Heart left ventricle (tissue), 16 donors: ENCODE results near the gene CPM. TPM values are rescaled to one million over a fixed set of nuclear protein-coding genes. Genes with fewer than 3 reads are reported as not detected.
A peak's percentile ranks its signal among the peaks of the same experiment; 100 is the strongest.

Source experiments
- ATAC-seq, 4 donors: fragments of 200-7000 bp; cut with Tn5 transposase; one replicate each; pipeline ENCODE4 v1.9.1; 2020 to 2022; ENCODE audit warnings: moderate library complexity in 4 of 4, mild to moderate bottlenecking in 3 of 4, moderate number of reproducible peaks in 1 of 4
- DNase-seq, 5 donors: peaks; one replicate each; pipeline ENCODE4 v3.0.0-alpha.2; 2020
- H3K27ac ChIP-seq, 12 donors: fragments of 200-600 bp; sonication (generic) in 4 of 12; one replicate each; pipeline versions ENCODE4 v1.5.0 to v1.8.0; 2016 to 2022; ENCODE audit warnings: mild to moderate bottlenecking in 2 of 12
- H3K27me3 ChIP-seq, 9 donors: fragments of 200-600 bp; sonication (generic) in 2 of 9; one replicate each; pipeline versions ENCODE4 v1.5.1 to v1.8.0; 2016 to 2022; ENCODE audit warnings: mild to moderate bottlenecking in 3 of 9
- H3K36me3 ChIP-seq, 9 donors: fragments of 200-600 bp; sonication (generic) in 2 of 9; one replicate each; pipeline versions ENCODE4 v1.5.0 to v1.8.0; 2018 to 2022; ENCODE audit warnings: mild to moderate bottlenecking in 2 of 9
- H3K4me1 ChIP-seq, 12 donors: fragments of 200-600 bp; sonication (generic) in 4 of 12; one replicate each; pipeline versions ENCODE4 v1.5.0 to v1.8.0; 2016 to 2022; ENCODE audit warnings: mild to moderate bottlenecking in 3 of 12
- H3K4me3 ChIP-seq, 12 donors: fragments of 200-600 bp; sonication (generic) in 4 of 12; one replicate each; pipeline versions ENCODE4 v1.5.0 to v1.8.0; 2017 to 2022; ENCODE audit warnings: mild to moderate bottlenecking in 9 of 12, moderate library complexity in 4 of 12
- H3K9me3 ChIP-seq, 12 donors: fragments of 200-600 bp; sonication (generic) in 4 of 12; one replicate each; pipeline versions ENCODE4 v1.5.0 to v1.8.0; 2016 to 2022; ENCODE audit warnings: mild to moderate bottlenecking in 1 of 12
- POLR2A ChIP-seq, 2 donors: fragments of 450-650 bp; IDR thresholded peaks; one replicate each; pipeline ENCODE4 v1.6.1; 2017; ENCODE audit warnings: antibody characterized with exemption in 2 of 2, mild to moderate bottlenecking in 2 of 2, moderate library complexity in 2 of 2
- WGBS, 4 donors: extraction: QIAGEN DNeasy Blood & Tissue Kit in 2 of 4; methylation state at CpG; one replicate each; pipeline versions ENCODE4 v1.1.5 to v1.1.7; 2013 to 2018; 5-methylcytosine and 5-hydroxymethylcytosine counted together
- intact Hi-C, 10 donors: fragments of 100-400 bp; cut with DNase I; formaldehyde crosslinking; loops; one replicate each; pipeline versions ENCODE4 v1.11.1 to v1.14.2; 2022
- polyA plus RNA-seq, 2 donors: library from polyadenylated mRNA; stranded (reverse); fragments of 200-250 nt; gene quantifications; one replicate each; pipeline ENCODE4 v1.2.3, GENCODE V29; 2013
- total RNA-seq, 9 donors: library from RNA; depleted of rRNA in 2 of 9; stranded (reverse); fragments of >200 nt in 2 of 9; fragmentation: NEBNext Ultra II Directional in 3 of 9; extraction: Animal tissue kit (Norgen Biotek cat#: 25700) in 3 of 9; gene quantifications; one replicate each; pipeline versions ENCODE4 v1.1.0 to v1.2.4, GENCODE V29; 2016 to 2023
- TF ChIP-seq, protein P1 (sequence below), 12 donors: fragments of 200-600 bp; sonication (generic) in 4 of 12; IDR thresholded peaks; one replicate each; pipeline versions ENCODE4 v1.5.0 to v1.8.0; 2018 to 2022; ENCODE audit warnings: antibody characterized with exemption in 12 of 12, mild to moderate bottlenecking in 5 of 12
- donor health status: ischemic (EF 13 %, LVEDD 7.1; RV severe dilation, severe dysfunction).
- donor health status: healthy with polysubstance abuse.
- donor health status: DM: no; HTN: yes; CAD: no.
- donor health status: DM: no; HTN: no; CAD: no.
- donor health status: ischemic (EF 25% LVEDD 6.9; RV normal size, moderate dysfunction).
- donor health status: ischemic (EF 25% LVEDD 5.7; RV mildly dilated, moderate dysfunction).
- donor health status: healthy.
- donor health status: DM: yes; HTN: yes; CAD: no.
- donor health status: ischemic (EF 35%, LVEDD 5.7; RV mildly dilated, moderate dysfunction).
- donor health status: nonischemic (EF 11% LVEDD 7.7; RV severe dilation, severe dysfunction).
- donor health status: DM: yes; HTN: yes; CAD: no.
- donor health status: PGD.
- donor health status: ischemic (EF 29% LVEDD 5.4; RV normal size, mild dysfunction).
- donor health status: nonischemic (EF 23%, LVEDD 6.1; RV moderate dilation, normal function).

Gene CPM
- total and polyA plus RNA-seq, 11 donors: 2.0 to 25.4 (median 8.8) TPM

DNA sequence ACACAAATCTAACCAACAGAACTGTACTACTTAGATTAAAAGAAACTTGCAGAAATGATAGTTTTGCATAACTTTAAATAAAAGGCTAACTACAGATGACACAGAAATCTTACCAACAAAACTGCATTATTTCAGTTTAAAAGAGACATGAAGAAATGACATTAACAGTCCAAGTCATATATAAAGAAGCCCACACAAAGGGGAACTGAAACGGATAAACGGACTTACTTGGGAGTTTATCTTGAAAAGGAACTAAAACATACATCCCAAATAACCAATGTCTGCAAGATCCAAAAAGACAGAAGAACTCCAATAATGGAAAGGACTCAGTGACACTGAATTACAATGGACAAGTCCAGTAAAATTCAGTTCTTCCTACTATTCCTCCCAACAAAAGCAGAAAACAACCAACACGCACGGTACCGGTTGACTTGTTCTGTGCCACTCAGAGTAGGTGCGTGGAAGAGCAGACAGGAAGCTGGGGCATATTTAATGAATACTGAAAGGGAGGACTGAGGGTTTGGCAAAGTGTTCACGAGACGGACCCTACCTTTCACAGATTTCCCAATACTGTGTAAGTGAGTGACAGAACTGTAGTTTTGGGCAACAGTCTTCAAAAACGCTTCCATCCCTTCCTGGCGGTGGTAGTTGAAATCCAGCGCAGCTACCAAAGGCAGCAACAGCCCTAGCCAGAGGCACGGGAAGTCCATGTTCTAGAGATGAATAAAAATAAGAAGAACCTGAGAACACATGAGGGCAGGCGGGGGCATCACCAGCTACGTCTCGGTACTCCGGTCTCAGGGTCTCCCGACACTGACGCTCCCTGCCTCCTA, 627 bp downstream of the CPM start:
- DNase-seq (peak in 2 of 5 donors; percentile 12 to 25), ATAC-seq (peak in 2 of 4 donors; percentile 21 to 35)
- Histone ChIP-seq H3K9me3 (peaks cover 0 to 6% (median 0%) of the 10 kb centered on the region in 12 donors), H3K27me3 (peaks cover 0 to 20% (median 2%) of the 10 kb centered on the region in 9 donors), H3K4me1 (peaks cover 0 to 26% (median 7%) of the 10 kb centered on the region in 12 donors), H3K4me3 (peak overlapping the region; percentile 47 to 80 (median 73)), H3K27ac (peak overlapping the region; percentile 20 to 81 (median 58)), H3K36me3 (no peaks in the 10 kb centered on the region)
- WGBS, 4 donors: 7 to 11% (median 11%) methylated on average over 18 of the region's 18 CpGs
- TF ChIP-seq, protein P1, sequence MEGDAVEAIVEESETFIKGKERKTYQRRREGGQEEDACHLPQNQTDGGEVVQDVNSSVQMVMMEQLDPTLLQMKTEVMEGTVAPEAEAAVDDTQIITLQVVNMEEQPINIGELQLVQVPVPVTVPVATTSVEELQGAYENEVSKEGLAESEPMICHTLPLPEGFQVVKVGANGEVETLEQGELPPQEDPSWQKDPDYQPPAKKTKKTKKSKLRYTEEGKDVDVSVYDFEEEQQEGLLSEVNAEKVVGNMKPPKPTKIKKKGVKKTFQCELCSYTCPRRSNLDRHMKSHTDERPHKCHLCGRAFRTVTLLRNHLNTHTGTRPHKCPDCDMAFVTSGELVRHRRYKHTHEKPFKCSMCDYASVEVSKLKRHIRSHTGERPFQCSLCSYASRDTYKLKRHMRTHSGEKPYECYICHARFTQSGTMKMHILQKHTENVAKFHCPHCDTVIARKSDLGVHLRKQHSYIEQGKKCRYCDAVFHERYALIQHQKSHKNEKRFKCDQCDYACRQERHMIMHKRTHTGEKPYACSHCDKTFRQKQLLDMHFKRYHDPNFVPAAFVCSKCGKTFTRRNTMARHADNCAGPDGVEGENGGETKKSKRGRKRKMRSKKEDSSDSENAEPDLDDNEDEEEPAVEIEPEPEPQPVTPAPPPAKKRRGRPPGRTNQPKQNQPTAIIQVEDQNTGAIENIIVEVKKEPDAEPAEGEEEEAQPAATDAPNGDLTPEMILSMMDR (IDR thresholded peaks at IDR 0.05): peak in 1 of 12 donors; percentile 2
- TF ChIP-seq POLR2A (IDR thresholded peaks at IDR 0.05): no peak
- intact Hi-C loops: loop anchor here in 1 of 10 donors (10.0 kb wide), 1 partner anchor 68 kb away; no protein-coding TSS in a partner anchor

DNA sequence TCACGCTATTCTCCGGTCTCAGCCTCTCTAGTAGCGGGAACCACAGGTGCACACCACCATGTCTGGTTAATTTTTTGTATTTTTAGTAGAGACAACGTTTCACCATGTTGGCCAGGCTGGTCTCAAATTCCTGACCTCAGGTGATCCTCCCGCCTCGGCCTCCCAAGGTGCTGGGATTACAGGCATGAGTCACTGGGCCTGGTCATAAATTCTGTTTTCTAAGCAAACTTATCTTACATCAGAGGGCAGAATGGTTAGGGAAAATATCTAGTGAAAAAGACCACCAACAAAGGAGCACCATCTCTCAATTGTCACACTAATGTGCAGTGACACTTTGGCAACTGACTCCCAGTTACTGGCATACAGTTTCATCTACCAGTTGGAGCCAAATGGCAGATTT, 2.8 kb downstream of the CPM start:
- H3K9me3 ChIP-seq: peaks cover 0 to 6% (median 0%) of the 10 kb centered on the region in 12 donors
- intact Hi-C loops: loop anchor here in 1 of 10 donors (10.0 kb wide), 1 partner anchor 65 kb away; no protein-coding TSS in a partner anchor
- H3K4me1 ChIP-seq: peaks cover 0 to 26% (median 7%) of the 10 kb centered on the region in 12 donors
- no peak overlapping the region for H3K27ac ChIP-seq
- no peaks in the 10 kb centered on the region for H3K36me3 ChIP-seq
- ATAC-seq (no peak), DNase-seq (no peak)
- 86 to 94% (median 88%) methylated on average over 6 of the region's 6 CpGs for WGBS, 4 donors
- TF ChIP-seq, protein P1 (IDR thresholded peaks at IDR 0.05): no peak
- no peak for TF ChIP-seq POLR2A (IDR thresholded peaks at IDR 0.05)
- peak overlapping the region in 2 of 12 donors; percentile 15 to 80 for H3K4me3 ChIP-seq
- H3K27me3 ChIP-seq: peaks cover 0 to 20% (median 2%) of the 10 kb centered on the region in 9 donors

DNA sequence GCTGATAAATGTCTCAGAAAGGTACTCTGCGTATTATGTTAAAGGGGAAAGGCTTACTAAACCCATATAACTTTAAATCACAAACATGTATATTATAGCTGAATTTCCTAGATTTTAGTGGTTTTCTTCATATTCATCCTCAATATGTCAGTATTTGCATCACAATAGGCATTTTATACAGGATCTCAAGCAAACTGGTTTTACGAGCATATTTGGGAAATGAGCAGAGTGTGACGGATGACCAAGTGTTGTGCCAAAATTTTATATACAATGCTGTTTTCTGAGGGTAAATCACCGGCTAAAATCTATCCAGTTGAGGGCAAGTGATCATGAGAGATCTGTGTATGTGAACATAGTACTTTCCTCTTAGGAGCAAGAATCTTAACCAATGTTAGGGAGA, 8.4 kb downstream of the CPM start:
- intact Hi-C loops: no loop called here
- TF ChIP-seq POLR2A (IDR thresholded peaks at IDR 0.05): no peak
- TF ChIP-seq, protein P1 (IDR thresholded peaks at IDR 0.05): no peak
- peaks cover 0 to 6% (median 0%) of the 10 kb centered on the region in 12 donors for H3K9me3 ChIP-seq
- peaks cover 0 to 4% (median 0%) of the 10 kb centered on the region in 12 donors for H3K4me1 ChIP-seq
- H3K36me3 ChIP-seq: no peaks in the 10 kb centered on the region
- 91 to 96% (median 95%) methylated on average over 4 of the region's 4 CpGs for WGBS, 4 donors
- DNase-seq: no peak
- no peak for ATAC-seq
- peaks cover 0 to 4% (median 0%) of the 10 kb centered on the region in 9 donors for H3K27me3 ChIP-seq
- no peak overlapping the region for H3K4me3 ChIP-seq
- H3K27ac ChIP-seq: no peak overlapping the region

DNA sequence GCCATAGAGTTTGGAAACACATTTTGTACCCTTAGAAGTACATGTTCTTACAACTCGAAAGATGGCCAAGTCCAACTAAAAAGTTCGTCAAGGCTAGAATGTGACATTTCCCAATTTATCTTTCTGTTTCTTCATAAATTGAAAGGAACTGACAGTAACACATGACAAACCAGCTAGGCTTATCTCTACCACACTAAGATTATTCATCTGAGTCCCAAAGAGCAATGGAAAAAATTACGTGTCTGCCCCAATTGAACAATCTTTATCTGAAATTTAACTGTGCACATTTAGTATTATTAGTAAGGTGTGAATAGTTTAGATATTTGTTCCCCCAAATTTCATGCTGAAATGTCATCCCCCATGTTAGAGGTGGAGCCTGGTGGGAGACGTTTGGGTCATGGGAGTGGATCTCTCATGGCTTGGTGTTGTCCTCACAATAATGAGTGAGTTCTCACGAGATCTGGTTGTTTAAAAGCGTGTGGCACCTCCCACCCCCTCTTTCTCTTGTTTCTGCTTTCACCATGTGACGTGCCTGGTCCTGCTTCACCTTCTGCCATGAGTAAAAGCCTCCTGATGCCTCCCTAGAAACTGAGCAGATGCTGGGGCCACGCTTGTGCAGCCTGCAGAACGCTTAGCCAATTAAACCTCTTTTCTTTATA, 13.3 kb downstream of the CPM start:
- Histone ChIP-seq H3K27me3 (peaks cover 0 to 2% (median 0%) of the 10 kb centered on the region in 9 donors), H3K4me3 (no peak overlapping the region), H3K36me3 (no peaks in the 10 kb centered on the region), H3K4me1 (peaks cover 0 to 6% (median 0%) of the 10 kb centered on the region in 12 donors), H3K27ac (no peak overlapping the region), H3K9me3 (no peaks in the 10 kb centered on the region)
- intact Hi-C loops: no loop called here
- ATAC-seq: no peak
- no peak for DNase-seq
- 79 to 91% (median 86%) methylated on average over 9 of the region's 9 CpGs for WGBS, 4 donors
- TF ChIP-seq, protein P1 (IDR thresholded peaks at IDR 0.05): no peak
- TF ChIP-seq POLR2A (IDR thresholded peaks at IDR 0.05): no peak
